AG10803 (cell line): ENCODE results near the gene OGFRL1.

Experiments
- DNase-seq: peaks from one replicate; pipeline ENCODE4 v3.0.0; 2010; ENCODE audit warnings: low read depth
- H3K4me3 ChIP-seq: 2 replicates; pipeline ENCODE4 v1.5.1; 2011; ENCODE audit warnings: mild to moderate bottlenecking, low read length, control low read depth
- TF ChIP-seq, protein P1 (sequence below): conservative IDR thresholded peaks from 2 replicates; pipeline ENCODE4 v1.5.1; 2011; ENCODE audit warnings: mild to moderate bottlenecking, low read length, control low read depth, inconsistent platforms

OGFRL1 gene

DNA sequence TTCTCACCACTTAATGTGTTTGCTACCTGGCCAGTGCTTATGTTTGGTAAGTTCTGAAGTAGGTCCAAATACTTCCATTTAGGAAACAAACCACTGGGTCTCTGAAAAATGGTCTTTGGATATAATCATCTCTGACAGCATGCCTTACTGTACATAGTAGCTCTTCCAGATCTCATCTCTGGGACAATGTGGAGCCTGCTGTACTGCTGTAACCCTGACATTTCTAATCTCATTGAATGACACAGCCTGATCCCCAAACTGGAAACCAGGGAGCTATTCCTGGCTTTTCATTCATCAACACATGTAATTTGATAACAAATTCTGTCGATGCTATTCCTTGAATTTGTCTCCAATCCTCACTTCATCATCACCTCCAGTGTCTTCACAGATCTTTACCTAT lies 23.5 kb downstream of the OGFRL1 start:
- no peak overlapping the region for H3K4me3 ChIP-seq

DNA sequence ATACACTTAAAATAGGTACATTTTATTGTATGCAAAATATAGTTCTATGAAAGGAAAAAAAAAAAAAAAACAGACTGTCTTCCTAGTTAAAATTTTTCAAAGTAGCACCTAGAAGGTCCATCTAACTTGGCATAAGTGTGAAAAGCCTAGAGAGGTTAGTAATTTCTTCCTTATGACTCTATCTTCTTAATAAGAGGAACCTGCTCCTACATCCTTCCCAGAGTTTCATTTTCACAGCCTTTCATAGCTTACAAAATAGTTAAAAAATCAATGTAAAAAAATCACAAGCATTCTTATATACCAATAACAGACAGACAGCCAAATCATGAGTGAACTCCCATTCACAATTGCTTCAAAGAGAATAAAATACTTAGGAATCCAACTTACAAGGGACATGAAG lies 28.8 kb downstream of the OGFRL1 start:
- no peak overlapping the region for H3K4me3 ChIP-seq
- TF ChIP-seq, protein P1, sequence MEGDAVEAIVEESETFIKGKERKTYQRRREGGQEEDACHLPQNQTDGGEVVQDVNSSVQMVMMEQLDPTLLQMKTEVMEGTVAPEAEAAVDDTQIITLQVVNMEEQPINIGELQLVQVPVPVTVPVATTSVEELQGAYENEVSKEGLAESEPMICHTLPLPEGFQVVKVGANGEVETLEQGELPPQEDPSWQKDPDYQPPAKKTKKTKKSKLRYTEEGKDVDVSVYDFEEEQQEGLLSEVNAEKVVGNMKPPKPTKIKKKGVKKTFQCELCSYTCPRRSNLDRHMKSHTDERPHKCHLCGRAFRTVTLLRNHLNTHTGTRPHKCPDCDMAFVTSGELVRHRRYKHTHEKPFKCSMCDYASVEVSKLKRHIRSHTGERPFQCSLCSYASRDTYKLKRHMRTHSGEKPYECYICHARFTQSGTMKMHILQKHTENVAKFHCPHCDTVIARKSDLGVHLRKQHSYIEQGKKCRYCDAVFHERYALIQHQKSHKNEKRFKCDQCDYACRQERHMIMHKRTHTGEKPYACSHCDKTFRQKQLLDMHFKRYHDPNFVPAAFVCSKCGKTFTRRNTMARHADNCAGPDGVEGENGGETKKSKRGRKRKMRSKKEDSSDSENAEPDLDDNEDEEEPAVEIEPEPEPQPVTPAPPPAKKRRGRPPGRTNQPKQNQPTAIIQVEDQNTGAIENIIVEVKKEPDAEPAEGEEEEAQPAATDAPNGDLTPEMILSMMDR, result no peak
- DNase-seq, result no peak

More for the DNA sequence above, 23.5 kb downstream of the OGFRL1 start:
- no peak for DNase-seq
- TF ChIP-seq, protein P1, result no peak

- TF ChIP-seq, protein P1, result no peak
- no peak overlapping the region for H3K4me3 ChIP-seq
- DNase-seq, result no peak
These were observed 31.4 kb downstream of the OGFRL1 start for GRCh38 chr6:71320041-71320440.

DNA sequence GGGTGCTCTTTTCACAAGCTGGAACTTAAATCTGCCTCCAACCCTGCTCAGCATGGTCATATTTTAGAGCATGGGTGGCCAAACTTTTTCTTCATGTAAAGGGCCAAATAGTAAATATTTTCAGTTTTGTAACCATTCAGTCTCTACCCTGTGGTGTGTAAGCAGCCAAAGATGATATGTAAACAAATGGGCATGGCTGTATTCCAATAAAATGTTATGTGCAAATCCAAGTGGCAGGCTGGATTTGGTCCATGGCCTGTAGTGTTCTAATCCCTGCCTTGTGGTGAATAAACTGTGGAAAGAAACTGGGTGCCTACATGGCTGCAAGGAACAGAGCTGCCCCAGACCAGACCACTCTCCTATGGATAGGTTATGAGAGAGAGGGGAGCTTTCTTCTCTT lies 32.7 kb downstream of the OGFRL1 start:
- no peak for DNase-seq
- no peak overlapping the region for H3K4me3 ChIP-seq
- TF ChIP-seq, protein P1, result no peak

- TF ChIP-seq, protein P1, result no peak
- H3K4me3 ChIP-seq, result no peak overlapping the region
- DNase-seq, result no peak
These were observed 35.7 kb downstream of the OGFRL1 start for GRCh38 chr6:71324194-71324785.

- no peak overlapping the region for H3K4me3 ChIP-seq
- TF ChIP-seq, protein P1, result no peak
- DNase-seq, result peak; percentile 11
These were observed 38.0 kb downstream of the OGFRL1 start for GRCh38 chr6:71326611-71327010.

DNA sequence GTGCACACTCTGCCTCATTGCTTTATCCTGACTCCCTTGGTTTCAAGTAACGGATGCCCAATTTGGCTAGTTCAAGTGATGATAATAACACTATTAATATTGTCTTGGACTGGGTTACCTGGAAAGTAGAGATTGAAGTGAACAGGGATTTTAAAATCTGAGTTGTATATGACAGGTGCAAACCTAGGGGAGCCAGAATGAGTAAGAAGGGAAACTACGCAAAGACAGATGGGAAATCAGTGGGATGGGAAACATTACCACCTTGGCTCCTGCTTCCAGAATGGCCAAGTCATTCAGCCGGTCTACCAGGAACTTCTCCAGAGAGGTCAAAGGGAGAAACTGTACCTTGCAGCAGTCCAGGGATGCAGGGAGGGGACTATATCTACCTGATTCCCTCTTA lies 41.9 kb downstream of the OGFRL1 start:
- H3K4me3 ChIP-seq, result no peak overlapping the region
- no peak for DNase-seq
- TF ChIP-seq, protein P1, result no peak
